Nasal cavity respiratory epithelium epithelial cell of viscerocranial mucosa (primary cell): Measurements from ENCODE around the gene TMEM154. TPM values are rescaled to one million over a fixed set of nuclear protein-coding genes. Genes with fewer than 3 reads are reported as not detected.

Source experiments
- total RNA-seq: library from RNA; depleted of rRNA; stranded (reverse); fragments of >200 nt; gene quantifications from 2 replicates; pipeline ENCODE4 v1.2.3, GENCODE V29; 2014

TMEM154 gene
- total RNA-seq: 23.6 and 30.8 TPM in 2 replicates

GRCh38 chr4:152679414-152680281 is at the start of gene TMEM154:
TSS of gene TMEM154 (minus strand) at chr4:152679997. CDS start at chr4:152679933, 64 bp downstream.

Other genes with a start within 250 kb of the TMEM154 start
- 98.4 and 145 TPM in 2 replicates for gene FBXW7, start 143.9 kb downstream of the TMEM154 start, total RNA-seq
- under 0.01 and 0.28 TPM in 2 replicates for gene TIGD4, start 99.7 kb upstream of the TMEM154 start, total RNA-seq
- gene ARFIP1, start 100.0 kb upstream of the TMEM154 start, total RNA-seq: 48.4 and 49.9 TPM in 2 replicates